Caco-2 (cell line): ENCODE results near the gene GRIK4. TPM values are rescaled to one million over a fixed set of nuclear protein-coding genes. Genes with fewer than 3 reads are reported as not detected.

Source experiments
- BruUV-seq: library from RNA; stranded (reverse); fragments of 400-500 nt; replicated peaks from 2 replicates; lab custom pipeline; 2021; lab: Mats Ljungman, UMichigan
- CTCF ChIA-PET: fragments of 300-600 bp; sonication (Branson Sonifier 250); formaldehyde crosslinking; loops from one replicate; lab custom pipeline; 2022; ENCODE audit warnings: antibody characterized with exemption; lab: Charles Lee
- POLR2A ChIA-PET: fragments of 300-600 bp; sonication (Branson Sonifier 250); formaldehyde crosslinking; loops from one replicate; lab custom pipeline; 2022; ENCODE audit warnings: antibody characterized with exemption; lab: Charles Lee
- DNase-seq, 2 experiments: peaks; one replicate each; pipeline versions ENCODE4 v3.0.0 to v3.0.0-alpha.2; 2020 to 2022
- H3K27me3 ChIP-seq: replicated peaks from 2 replicates; pipeline ENCODE4 v1.6.0; 2011; ENCODE audit warnings: low read length; ENCODE audit not compliant: control insufficient read depth, insufficient read depth
- H3K36me3 ChIP-seq: 2 replicates; pipeline ENCODE4 v1.5.1; 2011; ENCODE audit warnings: low read length; ENCODE audit not compliant: control insufficient read depth, insufficient read depth
- H3K4me1 ChIP-seq: fragments of 250-450 bp; sonication (Bioruptor Pico); 2 replicates; pipeline ENCODE4 v1.5.1; 2020; ENCODE audit warnings: mild to moderate bottlenecking
- H3K4me3 ChIP-seq: 2 replicates; pipeline ENCODE4 v1.5.1; 2011; ENCODE audit warnings: low read depth, mild to moderate bottlenecking, control low read depth, low read length
- H3K9me3 ChIP-seq: fragments of 250-450 bp; sonication (Bioruptor Pico); 2 replicates; pipeline ENCODE4 v1.5.1; 2020; ENCODE audit warnings: mild to moderate bottlenecking, moderate library complexity
- H3K27ac Mint-ChIP-seq: one replicate; pipeline ENCODE4 v1.8.0; 2022; ENCODE audit warnings: mixed read lengths; ENCODE audit not compliant: unreplicated experiment
- H3K27me3 Mint-ChIP-seq: one replicate; pipeline ENCODE4 v1.8.0; 2022; ENCODE audit warnings: mixed read lengths; ENCODE audit not compliant: insufficient read depth, unreplicated experiment
- H3K36me3 Mint-ChIP-seq: one replicate; pipeline ENCODE4 v1.8.0; 2022; ENCODE audit warnings: mild to moderate bottlenecking, mixed read lengths; ENCODE audit not compliant: insufficient read depth, unreplicated experiment
- H3K4me1 Mint-ChIP-seq: one replicate; pipeline ENCODE4 v1.8.0; 2022; ENCODE audit warnings: low read depth, mixed read lengths; ENCODE audit not compliant: unreplicated experiment
- H3K4me3 Mint-ChIP-seq: one replicate; pipeline ENCODE4 v1.8.0; 2022; ENCODE audit warnings: mild to moderate bottlenecking, moderate library complexity, mixed read lengths; ENCODE audit not compliant: unreplicated experiment
- H3K9me3 Mint-ChIP-seq: one replicate; pipeline ENCODE4 v1.8.0; 2022; ENCODE audit warnings: mixed read lengths; ENCODE audit not compliant: unreplicated experiment
- CTCF ChIP-seq, 2 experiments: fragments of 200-600 bp in 1 of 2; IDR thresholded peaks; 1 replicate in 1 of 2; 2 replicates in 1 of 2; pipeline versions ENCODE4 v1.5.1 to v1.8.0; 2011 to 2022; ENCODE audit warnings: antibody characterized with exemption in 1 of 2, control low read depth in 1 of 2, inconsistent platforms in 1 of 2, low read depth in 1 of 2, low read length in 1 of 2, mild to moderate bottlenecking in 1 of 2, moderate library complexity in 1 of 2; ENCODE audit not compliant: insufficient read depth in 1 of 2, severe bottlenecking in 1 of 2, unreplicated experiment in 1 of 2
- intact Hi-C: fragments of 100-400 bp; cut with micrococcal nuclease; formaldehyde crosslinking; loops from one replicate; pipeline ENCODE4 v1.10.0; 2022; ENCODE audit not compliant: unreplicated experiment
- total RNA-seq: library from RNA; stranded (reverse); gene quantifications from 2 replicates; pipeline ENCODE4 v1.2.3, GENCODE V29; 2022

Gene GRIK4
- total RNA-seq, 1 experiment from 2014 or later: 2.0 TPM

- no peak overlapping the region for H3K4me3 Mint-ChIP-seq
These were observed 6.8 kb downstream of the GRIK4 start for GRCh38 chr11:120518356-120518755.

DNA sequence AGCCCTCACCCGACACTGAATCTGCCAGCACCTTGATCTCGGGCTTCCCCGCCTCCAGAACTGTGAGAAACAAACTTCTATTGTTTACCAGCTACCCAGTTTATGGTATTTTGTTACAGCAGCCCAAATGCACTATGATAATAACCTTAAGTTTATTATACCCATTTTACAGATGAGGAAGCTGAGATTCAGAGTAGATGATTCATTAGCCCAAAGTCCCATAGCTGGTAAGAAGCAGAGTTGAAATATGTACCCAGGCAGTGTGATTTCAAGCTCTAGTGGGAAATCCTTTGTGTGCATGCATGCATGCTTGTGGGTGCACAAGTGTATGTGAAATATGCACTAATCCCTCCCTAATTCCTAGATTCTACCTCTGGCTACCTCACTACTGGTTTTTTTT is 7.9 kb downstream of the GRIK4 start:
- no peaks in the 10 kb centered on the region for H3K9me3 ChIP-seq
- peaks cover 31% of the 10 kb centered on the region for H3K4me1 ChIP-seq
- H3K4me3 Mint-ChIP-seq: no peak overlapping the region
- H3K9me3 Mint-ChIP-seq: no peaks in the 10 kb centered on the region
- no TSS peak for BruUV-seq
- CTCF ChIA-PET: interaction anchor here (1.1 kb wide), 1 partner anchor 166 kb away, joined by 3 read pairs; no protein-coding TSS in a partner anchor
- H3K36me3 ChIP-seq: no peaks in the 10 kb centered on the region
- POLR2A ChIA-PET: no interaction called here
- peaks cover 36% of the 10 kb centered on the region for H3K4me1 Mint-ChIP-seq
- H3K27me3 ChIP-seq: no peaks in the 10 kb centered on the region
- H3K27ac Mint-ChIP-seq: no peak overlapping the region
- no peak for DNase-seq
- no peak overlapping the region for H3K4me3 ChIP-seq
- no peaks in the 10 kb centered on the region for H3K36me3 Mint-ChIP-seq
- H3K27me3 Mint-ChIP-seq: peaks cover 2% of the 10 kb centered on the region
- no peak for TF ChIP-seq CTCF (IDR thresholded peaks at IDR 0.05; ENCODE audit: insufficient read depth in 1 of 2, low read depth in 1 of 2, low read length in 1 of 2, severe bottlenecking in 1 of 2, unreplicated experiment in 1 of 2)
- intact Hi-C loops: no loop called here

More at GRCh38 chr11:120518356-120518755, 6.8 kb downstream of the GRIK4 start:
- Mint-ChIP-seq H3K27ac (no peak overlapping the region), H3K36me3 (no peaks in the 10 kb centered on the region), H3K4me1 (peaks cover 27% of the 10 kb centered on the region), H3K9me3 (no peaks in the 10 kb centered on the region), H3K27me3 (peaks cover 2% of the 10 kb centered on the region)
- Histone ChIP-seq H3K4me1 (peaks cover 22% of the 10 kb centered on the region), H3K27me3 (no peaks in the 10 kb centered on the region), H3K9me3 (no peaks in the 10 kb centered on the region), H3K36me3 (no peaks in the 10 kb centered on the region), H3K4me3 (no peak overlapping the region)
- intact Hi-C loops: no loop called here
- ChIA-PET POLR2A (no interaction called here), CTCF (interaction anchor here (1.1 kb wide), 1 partner anchor 167 kb away, joined by 3 read pairs; no protein-coding TSS in a partner anchor)
- no peak for TF ChIP-seq CTCF (IDR thresholded peaks at IDR 0.05; ENCODE audit: insufficient read depth in 1 of 2, low read depth in 1 of 2, low read length in 1 of 2, severe bottlenecking in 1 of 2, unreplicated experiment in 1 of 2)
- no TSS peak for BruUV-seq
- DNase-seq: no peak

GRCh38 chr11:120520091-120520822 is 8.7 kb downstream of the GRIK4 start:
- no peak for DNase-seq
- Mint-ChIP-seq H3K4me3 (no peak overlapping the region), H3K4me1 (peaks cover 43% of the 10 kb centered on the region), H3K27ac (no peak overlapping the region), H3K27me3 (no peaks in the 10 kb centered on the region), H3K36me3 (no peaks in the 10 kb centered on the region), H3K9me3 (no peaks in the 10 kb centered on the region)
- no peaks in the 10 kb centered on the region for H3K36me3 ChIP-seq
- no TSS peak for BruUV-seq
- ChIA-PET POLR2A (no interaction called here), CTCF (no interaction called here)
- H3K4me3 ChIP-seq: no peak overlapping the region
- no peaks in the 10 kb centered on the region for H3K9me3 ChIP-seq
- H3K4me1 ChIP-seq: peaks cover 39% of the 10 kb centered on the region
- intact Hi-C loops: no loop called here
- H3K27me3 ChIP-seq: no peaks in the 10 kb centered on the region
- TF ChIP-seq CTCF (IDR thresholded peaks at IDR 0.05; ENCODE audit: insufficient read depth in 1 of 2, low read depth in 1 of 2, low read length in 1 of 2, severe bottlenecking in 1 of 2, unreplicated experiment in 1 of 2): no peak
